Activated T-helper 1 cell treated with anti-CD3 and anti-CD28 coated beads, Interleukin-2, amount 50 U/mL, for 16 hours (primary cell): ENCODE measurements around the gene ELK4.

ENCODE experiments used
- DNase-seq, 2 donors: peaks; one replicate each; pipeline ENCODE4 v3.0.0-alpha.2; 2020; ENCODE audit warnings: low read depth in 1 of 2, low spot score in 1 of 2

The ELK4 gene

DNA sequence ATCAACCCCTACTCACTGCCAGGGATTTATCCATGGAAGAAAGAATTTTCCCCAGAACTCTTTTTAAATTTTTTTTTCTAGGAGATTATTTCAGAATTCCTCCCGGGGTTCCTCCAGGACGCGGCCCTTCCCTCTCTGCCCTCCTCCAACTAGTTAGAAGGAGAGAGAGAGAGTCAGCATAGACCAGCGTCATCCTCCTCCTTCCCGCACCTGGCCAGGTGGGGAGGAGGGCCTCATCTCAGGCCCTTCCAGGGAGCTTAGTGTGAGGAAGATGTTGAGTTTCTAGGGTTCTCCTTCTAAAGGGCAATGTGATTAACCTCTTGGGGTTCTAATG, 63.7 kb downstream of the ELK4 start:
- DNase-seq, result no peak

DNA sequence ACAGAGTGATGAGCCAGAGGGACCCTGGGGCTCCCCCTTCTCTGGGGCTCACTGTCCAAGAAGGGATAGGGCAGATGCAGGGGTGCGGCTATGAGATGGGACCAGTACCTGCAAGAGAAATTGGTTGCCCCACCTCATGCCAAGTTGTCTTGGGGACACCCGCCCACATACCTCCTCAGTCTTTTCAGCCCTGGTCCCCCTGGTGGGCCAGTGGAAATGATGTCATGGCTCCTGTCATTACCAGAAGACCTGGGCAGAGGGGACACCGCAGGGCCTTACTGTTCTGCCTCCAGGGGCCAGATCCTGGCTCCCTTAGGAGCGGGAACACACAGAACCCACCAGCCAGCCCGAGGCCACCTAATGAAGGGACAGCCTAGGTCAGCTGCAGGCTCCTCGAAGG, 64.1 kb downstream of the ELK4 start:
- no peak for DNase-seq

DNA sequence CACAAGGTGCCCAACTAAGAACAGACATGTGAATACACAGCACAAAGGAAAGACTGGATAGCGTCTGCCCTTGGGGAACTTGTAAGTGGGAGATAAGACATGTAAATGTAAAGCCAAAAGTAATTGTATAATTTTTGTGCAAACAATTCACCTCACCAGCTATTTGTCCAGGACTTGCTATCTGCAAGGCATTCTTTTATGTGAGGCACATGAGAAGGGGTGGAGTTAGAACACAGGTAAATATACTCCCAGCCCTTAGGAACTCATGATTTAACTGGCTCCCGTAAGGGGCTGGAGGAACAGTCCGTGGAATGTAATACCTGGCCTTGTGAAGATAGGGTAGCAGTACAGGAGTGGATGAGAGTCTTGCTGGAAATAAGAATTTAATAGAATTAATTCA, 66.0 kb downstream of the ELK4 start:
- DNase-seq, result no peak

DNA sequence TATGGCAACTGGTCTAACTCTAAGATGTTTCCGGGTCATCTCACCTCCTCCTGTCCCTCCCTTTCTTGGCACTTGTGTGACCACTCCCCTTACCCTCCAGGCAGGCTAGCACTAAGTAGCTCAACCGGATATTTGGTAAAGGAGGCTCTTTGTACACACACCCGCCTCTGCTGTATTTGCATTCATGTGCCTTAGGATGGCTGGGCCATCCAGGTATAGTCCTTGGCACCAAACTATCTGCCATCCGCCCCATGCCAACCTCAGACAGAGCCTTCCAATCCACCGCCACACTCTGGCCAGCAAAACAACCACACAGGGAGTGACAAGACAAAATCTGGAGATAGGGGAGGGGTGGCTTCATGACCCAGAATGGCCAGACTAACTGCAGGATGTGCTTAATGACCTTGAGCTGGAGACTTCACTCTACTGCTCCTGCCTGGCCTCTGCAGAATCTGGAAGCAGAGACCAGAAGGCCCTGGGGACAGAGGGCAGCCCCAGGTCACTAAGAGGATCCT, 67.8 kb downstream of the ELK4 start:
- no peak for DNase-seq

DNA sequence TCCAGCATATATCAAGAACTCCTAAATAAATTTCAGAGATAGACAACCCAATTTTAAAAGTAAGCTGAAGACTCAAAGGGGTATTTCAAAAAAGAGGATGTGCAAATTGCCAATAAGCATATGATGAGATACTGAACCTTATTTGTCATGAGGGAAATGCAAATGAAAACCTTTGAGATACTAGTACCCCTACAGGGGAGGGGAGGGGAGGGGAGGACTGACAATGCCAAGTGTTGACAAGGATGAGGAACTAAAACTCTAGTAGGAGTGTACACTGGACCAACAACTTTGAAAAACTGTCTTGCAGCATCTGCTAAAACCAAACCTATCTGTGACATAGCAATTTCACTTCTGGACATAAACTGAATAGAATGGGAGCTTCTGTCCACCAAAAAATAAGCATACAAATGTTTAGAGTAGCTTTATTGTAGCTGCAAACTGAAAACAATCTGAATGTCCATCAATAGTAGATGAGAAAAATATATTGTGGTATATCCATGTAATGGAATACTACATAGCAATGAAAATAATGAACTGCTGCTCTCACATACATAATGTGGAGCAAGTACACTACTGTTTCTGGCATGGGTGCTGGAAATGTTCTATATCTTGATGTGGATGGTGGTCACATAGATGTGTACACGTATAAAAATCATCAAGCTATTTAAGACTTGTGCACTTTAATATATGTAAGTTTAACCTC, 70.2 kb downstream of the ELK4 start:
- no peak for DNase-seq
